NCI-H82 treated with DMSO at 0.1 percent for 48 hours (cell line): ENCODE data around the gene TMEM202.
A peak's percentile ranks its signal among the peaks of the same experiment; 100 is the strongest.
"Not testable (repeated sequence)": the region's sequence is repeated elsewhere in the genome, so short reads cannot be mapped to it uniquely, and the experiment has no call there.

Experiments used
- DNase-seq: peaks from one replicate; lab custom pipeline; 2025; ENCODE audit not compliant: unreplicated experiment; lab: John Stamatoyannopoulos, UW

Gene TMEM202

GRCh38 chr15:72398648-72399047 lies 543 bp downstream of the TMEM202 start:
- no peak for DNase-seq

- DNase-seq = no peak
These were observed 4.6 kb downstream of the TMEM202 start for GRCh38 chr15:72402726-72403125.

DNA sequence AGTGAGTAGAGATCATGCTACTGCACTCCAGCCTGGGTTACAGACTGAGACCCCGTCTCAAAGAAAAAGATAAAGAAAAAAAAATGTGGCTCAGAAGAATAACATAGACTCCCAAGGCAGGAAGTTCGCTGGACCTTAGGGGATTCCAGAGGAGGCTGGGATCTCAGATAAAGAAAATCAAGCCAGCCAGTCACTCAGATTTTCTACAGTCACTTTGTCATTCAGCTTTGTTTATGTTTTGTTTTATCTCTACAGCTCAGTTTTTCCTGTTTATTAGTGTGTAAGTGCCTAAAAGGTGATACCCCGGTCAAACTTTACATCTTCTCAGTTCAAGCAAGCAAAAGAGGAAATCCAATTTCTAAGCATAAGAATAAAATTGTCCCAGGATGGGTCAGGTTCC lies 6.3 kb downstream of the TMEM202 start:
- no peak for DNase-seq

DNA sequence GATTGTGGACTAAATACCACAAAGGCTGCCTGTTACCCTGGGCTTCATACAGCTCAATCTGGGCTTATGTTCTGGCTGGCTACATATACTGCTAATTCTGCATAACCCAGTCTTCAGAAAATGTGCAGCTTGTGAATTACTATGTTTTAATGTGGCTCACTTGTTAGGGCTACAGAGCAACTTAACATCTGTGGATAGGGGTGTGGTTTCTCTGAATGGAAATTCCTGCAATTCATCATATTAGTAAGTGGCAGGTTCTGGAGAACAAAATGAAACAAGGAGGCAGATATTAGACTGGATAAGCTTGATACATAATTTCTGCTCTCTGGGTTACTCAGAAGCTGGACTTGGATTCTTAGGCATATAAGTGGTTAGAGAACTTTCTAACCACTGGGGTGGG lies 6.7 kb downstream of the TMEM202 start:
- DNase-seq = no peak

DNA sequence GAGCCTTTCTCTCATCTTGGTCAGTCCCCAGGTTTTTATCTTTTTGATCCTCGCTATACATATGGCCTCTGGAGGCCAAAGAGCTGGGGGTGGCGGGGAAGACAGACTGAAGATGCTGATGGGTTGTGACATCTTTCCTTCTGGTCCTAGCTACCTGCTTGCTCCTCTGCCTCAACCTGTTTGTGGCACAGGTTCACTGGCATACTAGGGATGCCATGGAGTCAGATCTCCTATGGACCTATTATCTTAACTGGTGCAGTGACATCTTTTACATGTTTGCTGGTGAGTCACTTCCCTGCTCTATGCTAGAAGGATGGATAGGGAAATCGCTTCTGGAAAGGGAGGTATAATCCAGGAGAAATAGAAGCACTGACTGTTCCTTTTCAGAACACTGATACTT lies 8.8 kb downstream of the TMEM202 start:
- no peak for DNase-seq

DNA sequence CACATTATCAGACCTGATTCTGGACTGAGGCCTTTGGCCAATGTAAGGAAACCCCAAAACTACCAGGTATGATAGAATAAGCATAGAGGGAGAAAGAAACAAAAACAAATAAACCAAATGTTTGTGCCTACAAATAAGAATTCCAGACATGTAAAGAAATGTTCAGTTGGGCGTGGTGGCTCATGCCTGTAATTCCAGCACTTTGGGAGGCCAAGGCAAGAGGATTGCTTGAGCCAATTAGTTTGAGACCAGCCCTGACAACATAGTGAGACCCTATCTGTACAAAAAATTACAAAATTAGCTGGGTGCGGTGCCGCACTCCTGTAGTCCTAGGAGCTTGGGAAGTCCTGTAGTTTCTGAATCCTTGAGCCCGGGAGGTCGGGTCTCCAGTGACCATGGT lies 13.0 kb downstream of the TMEM202 start:
- no peak for DNase-seq

- DNase-seq = no peak
These were observed 13.4 kb downstream of the TMEM202 start for GRCh38 chr15:72411544-72411943.

GRCh38 chr15:72413337-72413736 lies 15.2 kb downstream of the TMEM202 start:
- DNase-seq = not testable (repeated sequence)

DNA sequence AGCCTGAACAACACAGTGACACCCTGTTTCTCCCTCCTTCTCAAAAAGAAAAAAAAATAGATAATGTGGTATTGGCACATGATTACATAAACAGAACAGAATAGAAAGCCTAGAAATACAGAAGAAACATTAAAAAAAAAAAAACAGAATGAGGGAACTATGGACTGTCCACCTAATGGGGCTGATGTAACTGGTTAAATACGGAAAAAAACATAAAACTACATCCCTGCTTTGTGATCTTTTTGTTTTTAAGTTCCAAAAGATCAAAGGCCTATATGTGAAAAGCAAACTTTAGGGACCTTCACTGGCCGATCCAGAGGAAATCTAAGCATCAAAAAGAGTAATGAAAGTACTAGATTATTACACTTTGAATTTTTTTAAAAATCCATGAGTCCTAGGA lies 17.2 kb downstream of the TMEM202 start:
- no peak for DNase-seq

DNA sequence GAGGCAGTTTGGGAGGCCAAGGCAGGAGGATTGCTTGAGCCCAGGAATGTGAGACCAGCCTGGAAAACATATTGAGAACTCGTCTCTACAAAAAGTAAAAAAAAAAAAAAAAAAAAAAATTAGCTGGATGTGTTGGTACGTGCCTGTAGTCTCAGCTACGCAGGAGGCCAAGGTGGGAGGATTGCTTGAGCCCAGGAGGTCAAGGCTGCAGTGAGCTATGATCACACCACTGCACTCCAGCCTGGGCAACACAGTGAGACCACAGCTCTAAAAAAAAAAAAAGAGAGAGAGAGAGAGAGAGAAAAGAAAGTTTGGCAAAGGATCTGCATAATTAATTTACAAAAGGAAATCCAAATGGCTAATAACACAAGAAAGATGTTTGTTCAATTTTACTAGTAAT lies 21.7 kb downstream of the TMEM202 start:
- not testable (repeated sequence) for DNase-seq

DNA sequence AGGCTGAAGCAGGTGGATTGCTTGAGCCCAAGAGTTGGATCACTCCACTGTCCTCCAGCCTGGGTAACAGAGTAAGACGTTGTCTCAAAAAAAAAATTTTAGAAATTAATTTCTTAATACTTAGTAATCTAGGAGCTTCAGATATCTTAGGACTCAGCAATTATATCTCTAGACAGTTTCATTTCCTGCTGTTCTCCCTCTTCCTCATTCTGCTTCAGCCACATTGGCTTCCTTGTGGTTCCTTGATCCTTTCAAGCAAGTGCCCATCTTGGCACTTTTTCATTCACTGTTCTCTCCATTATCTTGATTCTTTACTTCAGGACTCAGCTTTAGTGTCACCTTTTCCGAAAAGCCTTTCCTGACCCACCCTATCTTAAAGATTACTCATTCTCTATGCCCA lies 22.5 kb downstream of the TMEM202 start:
- no peak for DNase-seq

GRCh38 chr15:72421484-72421883 lies 23.4 kb downstream of the TMEM202 start:
- DNase-seq = no peak

GRCh38 chr15:72423256-72423655 lies 25.2 kb downstream of the TMEM202 start:
- DNase-seq = no peak

DNA sequence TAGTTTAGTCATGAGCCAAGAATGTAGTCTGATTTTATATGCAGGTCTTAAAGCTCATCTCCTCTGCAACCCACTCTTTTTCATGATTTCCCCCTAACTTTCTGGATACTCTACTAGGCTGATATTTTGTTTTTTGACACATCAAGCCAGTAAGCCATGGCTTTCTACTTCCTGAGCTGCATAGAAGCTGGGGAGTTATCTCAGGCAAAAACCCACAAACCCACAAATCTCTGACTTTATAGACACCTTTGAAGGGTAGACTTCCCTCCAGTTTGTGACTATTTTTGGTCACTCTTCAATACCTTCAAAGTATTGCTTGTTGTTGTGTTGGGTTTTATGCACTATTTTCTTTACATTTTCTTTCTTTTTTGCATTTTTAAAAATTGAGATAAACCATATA lies 28.6 kb downstream of the TMEM202 start:
- DNase-seq = no peak

GRCh38 chr15:72437650-72438316 lies 39.7 kb downstream of the TMEM202 start:
- DNase-seq = no peak

DNA sequence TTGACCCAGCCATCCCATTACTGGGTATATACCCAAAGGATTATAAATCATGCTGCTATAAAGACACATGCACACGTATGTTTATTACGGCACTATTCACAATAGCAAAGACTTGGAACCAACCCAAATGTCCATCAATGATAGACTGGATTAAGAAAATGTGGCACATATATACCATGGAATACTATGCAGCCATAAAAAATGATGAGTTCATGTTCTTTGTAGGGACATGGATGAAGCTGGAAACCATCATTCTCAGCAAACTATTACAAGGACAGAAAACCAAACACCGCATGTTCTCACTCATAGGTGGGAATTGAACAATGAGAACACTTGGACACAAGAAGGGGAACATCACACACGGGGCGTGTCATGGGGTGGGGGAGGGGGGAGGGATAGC lies 44.7 kb downstream of the TMEM202 start:
- not testable (repeated sequence) for DNase-seq

- peak; percentile 83 for DNase-seq
These were observed 47.3 kb downstream of the TMEM202 start for GRCh38 chr15:72445426-72445825.

DNA sequence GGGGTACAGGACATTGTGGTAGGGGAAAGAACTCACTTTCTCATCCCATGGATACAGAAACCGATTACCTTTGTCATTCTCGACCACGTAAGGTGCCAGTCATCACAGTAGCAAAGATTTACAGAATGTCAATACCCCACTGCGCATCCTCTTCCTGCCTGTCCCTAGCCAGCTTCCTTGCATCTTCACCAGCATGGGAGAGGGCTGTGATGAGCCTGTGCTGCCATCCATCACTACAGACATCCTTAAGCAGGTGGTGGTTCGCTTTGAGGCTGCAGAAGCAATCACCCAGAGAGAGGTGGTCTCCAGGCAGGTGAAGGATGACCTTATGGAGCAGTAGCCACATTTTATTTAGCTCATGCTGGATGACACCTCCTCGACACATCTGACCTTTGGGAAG lies 52.7 kb downstream of the TMEM202 start:
- DNase-seq = no peak

DNA sequence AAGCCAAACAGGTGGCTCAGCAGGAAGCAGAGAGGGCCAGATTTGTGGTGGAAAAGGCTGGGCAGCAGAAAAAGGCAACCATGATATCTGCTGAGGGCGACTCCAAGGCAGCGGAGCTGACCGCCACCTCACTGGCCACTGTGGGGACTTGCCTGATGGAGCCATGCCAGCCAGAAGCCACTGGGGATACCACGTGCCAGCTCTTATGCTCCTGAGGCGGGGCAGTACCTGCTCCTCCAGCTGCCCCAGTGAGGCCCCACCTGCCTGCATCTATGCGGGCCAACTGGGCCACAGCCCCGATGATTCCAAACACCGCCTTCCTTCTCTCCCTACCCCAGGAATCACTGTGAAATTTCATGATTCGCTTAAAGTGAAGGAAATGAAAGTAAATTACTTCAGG lies 53.1 kb downstream of the TMEM202 start:
- no peak for DNase-seq

DNA sequence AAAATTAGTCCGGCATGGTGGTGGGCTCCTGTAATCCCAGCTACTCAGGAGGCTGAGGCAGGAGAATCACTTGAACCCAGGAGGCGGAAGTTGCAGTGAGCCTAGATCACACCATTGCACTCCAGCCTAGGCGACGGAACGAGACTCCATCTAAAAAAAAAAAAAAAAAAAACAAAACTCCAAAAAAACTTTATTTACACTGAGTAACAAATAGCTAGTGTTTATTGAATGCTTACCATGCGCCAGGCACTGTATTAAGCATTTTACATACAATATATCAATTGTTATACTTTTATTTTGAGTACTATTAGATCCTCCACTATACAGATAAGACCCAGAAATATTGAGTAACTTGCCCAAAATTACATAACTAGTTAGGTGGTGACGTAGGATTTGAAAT lies 58.6 kb downstream of the TMEM202 start:
- DNase-seq = no peak
